Keratinocyte (primary cell): ENCODE data around the gene DCDC1. TPM values are rescaled to one million over a fixed set of nuclear protein-coding genes. Genes with fewer than 3 reads are reported as not detected.

ENCODE experiments used
- DNase-seq: peaks from one replicate; pipeline ENCODE4 v3.0.0-alpha.2; 2011; ENCODE audit warnings: low read depth, missing footprints, low spot score
- FAIRE-seq: peaks from 2 replicates; lab custom pipeline; 2011; peaks lifted over from hg19 to GRCh38; lab: Jason Lieb, UNC
- H2AFZ ChIP-seq: 2 replicates; pipeline ENCODE4 v1.6.0; 2012; ENCODE audit warnings: low read length, control low read depth, inconsistent platforms; ENCODE audit not compliant: control insufficient read depth
- H3K27ac ChIP-seq: 2 replicates; pipeline ENCODE4 v1.5.1; 2011; ENCODE audit warnings: low read length; ENCODE audit not compliant: control insufficient read depth, insufficient read depth
- H3K27me3 ChIP-seq: 3 replicates; pipeline ENCODE4 v1.6.0; 2011; ENCODE audit warnings: low read length; ENCODE audit not compliant: control insufficient read depth, insufficient read depth; ENCODE audit errors: extremely low read depth
- H3K36me3 ChIP-seq, 2 experiments: 2 replicates in 1 of 2; 3 replicates in 1 of 2; pipeline ENCODE4 v1.5.1; 2011; ENCODE audit warnings: low read length in 2 of 2, mild to moderate bottlenecking in 1 of 2; ENCODE audit not compliant: control insufficient read depth in 2 of 2, insufficient read depth in 2 of 2; ENCODE audit errors: extremely low read depth in 1 of 2
- H3K4me1 ChIP-seq: 3 replicates; pipeline ENCODE4 v1.5.1; 2011; ENCODE audit warnings: low read length; ENCODE audit not compliant: control insufficient read depth, insufficient read depth; ENCODE audit errors: extremely low read depth
- H3K4me2 ChIP-seq: 3 replicates; pipeline ENCODE4 v1.6.0; 2011; ENCODE audit warnings: low read depth, low read length; ENCODE audit not compliant: control insufficient read depth, insufficient read depth; ENCODE audit errors: extremely low read depth
- H3K4me3 ChIP-seq, 3 experiments: fragments of 200-600 bp in 1 of 3; sonication (generic) in 1 of 3; 2 replicates in 2 of 3; 3 replicates in 1 of 3; pipeline ENCODE4 v1.5.1; 2011 to 2016; ENCODE audit warnings: low read length in 3 of 3, mild to moderate bottlenecking in 3 of 3, control low read depth in 2 of 3, inconsistent platforms in 1 of 3, low read depth in 1 of 3, mixed read lengths in 1 of 3, mixed run types in 1 of 3, moderate library complexity in 1 of 3; ENCODE audit not compliant: control insufficient read depth in 2 of 3, insufficient read depth in 2 of 3; ENCODE audit errors: extremely low read depth in 1 of 3
- H3K79me2 ChIP-seq: 2 replicates; pipeline ENCODE4 v1.6.0; 2012; ENCODE audit warnings: low read length; ENCODE audit not compliant: control insufficient read depth, insufficient read depth
- H3K9ac ChIP-seq: 3 replicates; pipeline ENCODE4 v1.6.0; 2011; ENCODE audit warnings: low read length; ENCODE audit not compliant: control insufficient read depth, insufficient read depth; ENCODE audit errors: extremely low read depth
- H3K9me1 ChIP-seq: 3 replicates; pipeline ENCODE4 v1.6.0; 2011; ENCODE audit warnings: low read length; ENCODE audit not compliant: control insufficient read depth, insufficient read depth; ENCODE audit errors: extremely low read depth
- H3K9me3 ChIP-seq: 2 replicates; pipeline ENCODE4 v1.5.1; 2012; ENCODE audit warnings: low read depth, low read length; ENCODE audit not compliant: control insufficient read depth
- H4K20me1 ChIP-seq: 3 replicates; pipeline ENCODE4 v1.6.0; 2011; ENCODE audit warnings: low read length; ENCODE audit not compliant: control insufficient read depth, insufficient read depth; ENCODE audit errors: extremely low read depth
- EZH2 ChIP-seq: IDR thresholded peaks from one replicate; pipeline ENCODE4 v1.6.1; 2012; ENCODE audit warnings: inconsistent platforms, mild to moderate bottlenecking, low read length, moderate library complexity
- dilution Hi-C: fragments of 300-500 bp; cut with MboI; formaldehyde crosslinking; loops from one replicate; pipeline ENCODE4 v1.7.0; 2020; ENCODE audit warnings: low sequenced_read_pairs; ENCODE audit not compliant: extremely low pct_ligation_motif_present
- polyA plus RNA-seq, 5 experiments: library from polyadenylated mRNA; depleted of rRNA in 3 of 5; stranded (reverse) in 3 of 5; stranded (forward) in 1 of 5; unstranded in 1 of 5; fragments of >200 nt; gene quantifications; 1 replicate in 1 of 5; 2 replicates in 3 of 5; 3 replicates in 1 of 5; pipeline versions ENCODE4 v1.2.1 to v1.2.3, GENCODE V29; 2011 to 2012; ENCODE audit warnings: missing spikeins in 2 of 5, low read depth in 1 of 5, low replicate concordance in 1 of 5
- TF ChIP-seq, protein P1 (sequence below), 3 experiments: IDR thresholded peaks in 1 of 3; conservative IDR thresholded peaks in 1 of 3; optimal IDR thresholded peaks in 1 of 3; 2 replicates in 2 of 3; 3 replicates in 1 of 3; pipeline versions ENCODE3 to v1.5.1; 2011; ENCODE audit warnings: low read length in 3 of 3, mild to moderate bottlenecking in 3 of 3, moderate library complexity in 2 of 3, control low read depth in 1 of 3, inconsistent platforms in 1 of 3; ENCODE audit not compliant: insufficient read depth in 2 of 3; ENCODE audit errors: extremely low read depth in 1 of 3

DCDC1 gene
- polyA plus RNA-seq, 1 donor (not counting 4 experiments of a cell fraction or from before 2014, with no cell fraction given), result 0.08 TPM

DNA sequence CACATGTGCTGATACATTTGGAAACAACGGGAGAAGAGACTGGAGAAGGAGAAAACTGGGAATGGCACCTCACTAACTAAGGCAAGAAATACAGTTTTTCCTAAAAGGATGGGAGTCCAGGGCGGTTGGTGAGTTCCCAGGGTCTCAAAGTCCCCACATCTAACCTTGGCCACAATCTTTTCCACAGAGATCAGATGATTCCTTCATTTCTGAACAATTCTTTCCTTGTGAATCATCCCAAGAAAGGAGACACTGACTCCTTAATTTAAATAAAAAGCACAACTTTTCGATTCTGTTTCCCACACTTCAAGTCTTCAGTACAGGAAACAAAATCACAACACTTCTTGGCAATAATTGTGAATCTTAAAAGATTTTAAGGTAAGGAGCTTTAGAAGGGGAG, 384.7 kb downstream of the DCDC1 start:
- H3K36me3 ChIP-seq, result no peaks in the 10 kb centered on the region
- H3K9ac ChIP-seq, result no peak overlapping the region
- no peak for TF ChIP-seq EZH2
- TF ChIP-seq, protein P1, sequence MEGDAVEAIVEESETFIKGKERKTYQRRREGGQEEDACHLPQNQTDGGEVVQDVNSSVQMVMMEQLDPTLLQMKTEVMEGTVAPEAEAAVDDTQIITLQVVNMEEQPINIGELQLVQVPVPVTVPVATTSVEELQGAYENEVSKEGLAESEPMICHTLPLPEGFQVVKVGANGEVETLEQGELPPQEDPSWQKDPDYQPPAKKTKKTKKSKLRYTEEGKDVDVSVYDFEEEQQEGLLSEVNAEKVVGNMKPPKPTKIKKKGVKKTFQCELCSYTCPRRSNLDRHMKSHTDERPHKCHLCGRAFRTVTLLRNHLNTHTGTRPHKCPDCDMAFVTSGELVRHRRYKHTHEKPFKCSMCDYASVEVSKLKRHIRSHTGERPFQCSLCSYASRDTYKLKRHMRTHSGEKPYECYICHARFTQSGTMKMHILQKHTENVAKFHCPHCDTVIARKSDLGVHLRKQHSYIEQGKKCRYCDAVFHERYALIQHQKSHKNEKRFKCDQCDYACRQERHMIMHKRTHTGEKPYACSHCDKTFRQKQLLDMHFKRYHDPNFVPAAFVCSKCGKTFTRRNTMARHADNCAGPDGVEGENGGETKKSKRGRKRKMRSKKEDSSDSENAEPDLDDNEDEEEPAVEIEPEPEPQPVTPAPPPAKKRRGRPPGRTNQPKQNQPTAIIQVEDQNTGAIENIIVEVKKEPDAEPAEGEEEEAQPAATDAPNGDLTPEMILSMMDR (optimal IDR thresholded peaks at IDR 0.05 in 1 of 3, IDR thresholded peaks at IDR 0.05 in 1 of 3, conservative IDR thresholded peaks at IDR 0.05 in 1 of 3; ENCODE audit: extremely low read depth in 1 of 3, insufficient read depth in 2 of 3, low read length in 3 of 3), result no peak
- no peaks in the 10 kb centered on the region for H3K4me1 ChIP-seq
- no peak for FAIRE-seq
- H3K27me3 ChIP-seq, result no peaks in the 10 kb centered on the region
- H3K4me3 ChIP-seq, result no peak overlapping the region
- H3K4me2 ChIP-seq, result no peak overlapping the region
- no peaks in the 10 kb centered on the region for H3K9me1 ChIP-seq
- DNase-seq, result no peak
- H3K27ac ChIP-seq, result no peak overlapping the region
- H2AFZ ChIP-seq, result no peak overlapping the region
- no peaks in the 10 kb centered on the region for H3K9me3 ChIP-seq
- dilution Hi-C loops, result no loop called here
- H4K20me1 ChIP-seq, result no peaks in the 10 kb centered on the region
- H3K79me2 ChIP-seq, result no peaks in the 10 kb centered on the region

DNA sequence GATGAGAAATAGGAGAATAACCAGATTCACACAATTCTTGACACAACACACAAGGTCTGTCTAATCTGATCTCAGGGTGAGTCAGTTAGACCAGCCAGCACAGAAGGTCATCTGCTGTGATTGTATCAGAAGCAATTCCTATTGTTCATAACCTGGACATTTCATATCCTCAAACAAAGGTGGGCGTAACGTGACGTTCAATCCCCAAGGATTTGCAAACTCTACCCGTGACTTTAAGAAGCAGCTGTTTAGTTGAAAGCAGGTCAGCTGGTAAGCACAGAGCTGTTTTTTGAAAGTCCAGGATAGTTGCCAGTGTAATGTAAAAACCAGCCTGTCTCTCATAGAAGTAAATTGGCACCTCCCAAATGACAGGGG, 385.1 kb downstream of the DCDC1 start:
- H3K36me3 ChIP-seq, result no peaks in the 10 kb centered on the region
- no peak overlapping the region for H3K4me2 ChIP-seq
- dilution Hi-C loops, result no loop called here
- H3K79me2 ChIP-seq, result no peaks in the 10 kb centered on the region
- H3K4me3 ChIP-seq, result no peak overlapping the region
- no peak overlapping the region for H3K27ac ChIP-seq
- H3K4me1 ChIP-seq, result no peaks in the 10 kb centered on the region
- no peaks in the 10 kb centered on the region for H3K27me3 ChIP-seq
- no peak overlapping the region for H2AFZ ChIP-seq
- no peak overlapping the region for H3K9ac ChIP-seq
- no peaks in the 10 kb centered on the region for H3K9me3 ChIP-seq
- no peak for TF ChIP-seq EZH2
- TF ChIP-seq, protein P1 (optimal IDR thresholded peaks at IDR 0.05 in 1 of 3, IDR thresholded peaks at IDR 0.05 in 1 of 3, conservative IDR thresholded peaks at IDR 0.05 in 1 of 3; ENCODE audit: extremely low read depth in 1 of 3, insufficient read depth in 2 of 3, low read length in 3 of 3), result no peak
- H3K9me1 ChIP-seq, result no peaks in the 10 kb centered on the region
- FAIRE-seq (no peak), DNase-seq (no peak)
- no peaks in the 10 kb centered on the region for H4K20me1 ChIP-seq
